ENCODE results near the gene VPREB1.
A peak's percentile ranks its signal among the peaks of the same experiment; 100 is the strongest.
"Not testable (repeated sequence)": the region's sequence is repeated elsewhere in the genome, so short reads cannot be mapped to it uniquely, and the experiment has no call there.

The VPREB1 gene

GRCh38 chr22:22245935-22246525 lies 1.4 kb downstream of the VPREB1 start:
- DNase-seq (ENCODE audit: low read depth) = no peak

DNA sequence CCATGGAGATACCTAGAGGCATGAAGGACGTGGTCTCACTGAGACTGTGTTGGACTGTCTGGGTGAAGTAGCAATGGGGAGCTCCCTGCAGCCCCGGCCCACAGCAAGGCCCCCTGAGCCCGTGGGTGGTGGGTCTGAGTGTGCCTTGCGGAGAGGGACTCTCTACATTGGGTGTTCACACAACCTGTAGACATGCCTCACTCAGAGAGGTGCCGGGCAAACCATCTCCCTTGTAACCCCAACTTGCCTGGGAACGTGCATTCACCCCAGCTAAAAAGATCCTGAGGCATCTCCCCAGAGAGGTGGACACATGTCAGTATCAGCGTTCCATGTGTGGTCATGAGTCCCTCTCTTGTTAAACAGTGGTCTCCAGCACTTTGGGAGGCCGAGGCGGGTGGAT lies 2.1 kb downstream of the VPREB1 start:
- no peak for DNase-seq (ENCODE audit: low read depth)

DNA sequence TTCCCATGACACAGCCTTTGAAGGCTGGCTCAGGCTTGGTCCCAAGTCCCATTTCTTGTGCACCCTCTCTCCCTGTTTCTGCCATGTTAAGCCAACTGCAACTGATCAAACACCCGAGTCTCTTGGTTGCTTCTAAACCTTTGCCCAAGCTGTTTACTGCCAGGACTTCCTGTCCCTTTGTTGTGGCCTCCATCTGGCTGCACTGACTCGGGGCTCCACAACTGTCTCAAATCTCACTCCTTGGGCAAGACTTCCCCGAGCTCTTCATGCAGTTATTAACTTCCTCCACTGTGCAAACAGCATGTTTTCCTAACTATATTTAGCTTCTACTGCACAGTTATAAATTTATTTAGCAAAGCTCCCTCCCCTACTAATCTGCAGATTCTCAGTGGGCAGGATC lies 4.3 kb downstream of the VPREB1 start:
- no peak for DNase-seq (ENCODE audit: low read depth)

- DNase-seq (ENCODE audit: low read depth) = not testable (repeated sequence)
Observed at GRCh38 chr22:22250651-22251050, 6.1 kb downstream of the VPREB1 start.

GRCh38 chr22:22256133-22256532 lies 11.5 kb downstream of the VPREB1 start:
- DNase-seq (ENCODE audit: low read depth) = not testable (repeated sequence)

DNA sequence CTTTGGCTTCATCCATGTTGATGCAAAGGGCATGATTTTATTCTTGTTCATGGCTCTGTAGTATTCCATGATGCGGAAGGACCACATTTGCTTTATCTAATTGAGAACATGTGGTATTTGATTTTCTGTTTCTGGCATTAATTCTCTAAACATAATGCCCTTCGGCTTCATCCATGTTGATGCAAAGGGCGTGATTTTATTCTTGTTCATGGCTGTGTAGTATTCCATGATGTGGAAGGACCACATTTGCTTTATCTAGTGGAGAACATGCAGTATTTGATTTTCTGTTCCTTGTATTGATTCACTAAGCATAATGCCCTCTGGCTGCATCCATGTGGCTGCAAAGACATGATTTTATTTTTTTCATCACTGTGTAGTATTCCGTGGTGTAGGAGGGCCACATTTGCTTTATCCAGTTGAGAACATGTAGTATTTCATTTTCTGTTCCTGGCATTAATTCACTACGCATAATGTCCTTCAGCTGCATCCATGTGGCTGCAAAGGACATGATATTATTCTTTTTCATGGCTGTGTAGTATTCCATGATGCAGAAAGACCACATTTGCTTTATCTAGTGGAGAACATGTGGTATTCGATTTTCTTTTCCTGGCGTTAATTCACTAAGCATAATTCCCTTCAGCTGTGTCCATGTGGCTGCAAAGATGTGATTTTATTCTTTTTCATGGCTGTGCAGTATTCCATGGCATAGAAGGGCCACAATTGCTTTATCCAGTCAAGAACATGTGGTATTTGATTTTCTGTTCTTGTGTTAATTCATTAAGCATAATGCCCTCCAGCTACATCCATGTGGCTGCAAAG lies 14.2 kb downstream of the VPREB1 start:
- DNase-seq (ENCODE audit: low read depth) = not testable (repeated sequence)

DNA sequence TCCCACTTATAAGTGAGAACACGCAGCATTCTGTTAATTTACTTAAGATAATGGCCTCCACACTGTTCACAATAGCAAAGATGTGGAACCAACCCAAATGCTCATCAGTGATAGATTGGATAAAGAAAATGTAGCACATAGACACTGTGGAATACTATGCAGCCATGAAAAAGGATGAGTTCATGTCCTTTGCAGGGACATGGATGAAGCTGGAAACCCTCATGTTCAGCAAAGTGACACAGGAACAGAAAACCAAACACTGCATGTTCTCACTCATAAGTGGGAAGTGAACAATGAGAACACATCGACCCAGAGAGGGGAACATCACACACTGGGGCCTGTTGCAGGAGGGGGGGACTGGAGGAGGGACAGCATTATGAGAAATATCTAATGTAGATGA lies 15.6 kb downstream of the VPREB1 start:
- DNase-seq (ENCODE audit: low read depth) = not testable (repeated sequence)

- DNase-seq (ENCODE audit: low read depth) = not testable (repeated sequence)
Observed at GRCh38 chr22:22260586-22260985, 16.0 kb downstream of the VPREB1 start.

GRCh38 chr22:22262332-22263074 lies 17.9 kb downstream of the VPREB1 start:
- DNase-seq (ENCODE audit: low read depth) = peak; percentile 68

DNA sequence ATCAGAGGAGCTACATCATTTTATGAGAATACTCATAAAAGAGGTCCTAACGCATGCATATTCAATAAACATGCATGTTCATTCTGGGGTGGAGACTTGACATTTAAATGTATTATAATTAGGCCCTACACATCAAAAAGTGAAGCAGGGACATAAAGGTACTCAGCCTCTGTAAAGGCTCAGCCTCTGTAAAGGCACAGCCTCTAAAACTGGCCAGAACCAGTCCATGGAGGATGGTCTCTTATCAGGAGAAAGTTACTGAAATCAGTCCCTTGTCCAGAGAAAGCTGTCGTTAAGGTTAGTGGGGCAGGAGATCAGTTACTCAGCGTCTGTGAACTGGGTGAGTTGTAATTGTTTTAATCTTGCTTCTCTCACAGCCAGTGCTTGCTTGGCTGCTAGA lies 19.2 kb downstream of the VPREB1 start:
- not testable (repeated sequence) for DNase-seq (ENCODE audit: low read depth)

GRCh38 chr22:22270036-22270676 lies 25.6 kb downstream of the VPREB1 start:
- DNase-seq (ENCODE audit: low read depth) = not testable (repeated sequence)

DNA sequence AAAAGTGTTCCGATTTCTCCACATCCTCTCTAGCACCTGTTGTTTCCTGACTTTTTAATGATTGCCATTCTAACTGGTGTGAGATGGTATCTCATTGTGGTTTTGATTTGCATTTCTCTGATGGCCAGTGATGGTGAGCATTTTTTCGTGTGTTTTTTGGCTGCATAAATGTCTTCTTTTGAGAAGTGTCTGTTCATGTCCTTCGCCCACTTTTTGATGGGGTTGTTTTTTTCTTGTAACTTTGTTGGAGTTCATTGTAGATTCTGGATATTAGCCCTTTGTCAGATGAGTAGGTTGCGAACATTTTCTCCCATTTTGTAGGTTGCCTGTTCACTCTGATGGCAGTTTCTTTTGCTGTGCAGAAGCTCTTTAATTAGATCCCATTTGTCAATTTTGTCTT lies 32.8 kb downstream of the VPREB1 start:
- DNase-seq (ENCODE audit: low read depth) = not testable (repeated sequence)

DNA sequence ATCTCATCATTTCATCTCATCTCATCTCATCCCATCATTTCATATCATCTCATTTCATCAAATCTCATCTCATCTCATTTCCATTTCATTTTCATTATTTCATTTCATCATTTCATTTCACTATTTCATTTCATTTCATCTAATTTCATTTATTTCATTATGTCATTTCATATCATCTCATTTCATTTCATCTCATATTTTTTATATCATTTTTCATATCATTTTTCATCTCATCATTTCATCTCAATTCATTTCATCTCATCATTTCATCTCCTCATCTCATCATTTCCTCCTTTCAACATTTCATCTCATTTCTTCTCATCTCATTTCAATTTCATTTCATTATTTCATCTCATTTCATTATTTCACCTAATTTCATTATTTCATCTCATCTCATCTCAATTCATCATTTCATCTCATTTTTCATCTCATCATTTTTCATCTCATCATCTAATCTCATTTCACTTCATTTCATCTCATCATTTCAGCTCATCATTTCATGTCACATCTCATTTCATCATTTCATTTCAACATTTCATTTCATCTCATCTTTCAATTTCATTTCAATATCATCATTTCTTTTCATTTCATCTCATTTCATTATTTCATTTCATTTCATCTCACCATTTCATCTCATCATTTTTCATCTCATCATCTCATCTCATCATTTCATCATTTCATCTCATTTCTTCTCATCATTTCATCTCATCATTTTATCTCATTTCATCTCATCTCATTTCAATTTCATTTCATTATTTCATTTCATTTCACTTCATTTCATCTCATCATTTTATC lies 40.6 kb downstream of the VPREB1 start:
- DNase-seq (ENCODE audit: low read depth) = not testable (repeated sequence)

- not testable (repeated sequence) for DNase-seq (ENCODE audit: low read depth)
Observed at GRCh38 chr22:22286390-22287105, 42.0 kb downstream of the VPREB1 start.

GRCh38 chr22:22287106-22287626 lies 42.6 kb downstream of the VPREB1 start:
- not testable (repeated sequence) for DNase-seq (ENCODE audit: low read depth)

- DNase-seq (ENCODE audit: low read depth) = not testable (repeated sequence)
Observed at GRCh38 chr22:22289666-22290065, 45.1 kb downstream of the VPREB1 start.

GRCh38 chr22:22291129-22291806 lies 46.7 kb downstream of the VPREB1 start:
- DNase-seq (ENCODE audit: low read depth) = not testable (repeated sequence)

DNA sequence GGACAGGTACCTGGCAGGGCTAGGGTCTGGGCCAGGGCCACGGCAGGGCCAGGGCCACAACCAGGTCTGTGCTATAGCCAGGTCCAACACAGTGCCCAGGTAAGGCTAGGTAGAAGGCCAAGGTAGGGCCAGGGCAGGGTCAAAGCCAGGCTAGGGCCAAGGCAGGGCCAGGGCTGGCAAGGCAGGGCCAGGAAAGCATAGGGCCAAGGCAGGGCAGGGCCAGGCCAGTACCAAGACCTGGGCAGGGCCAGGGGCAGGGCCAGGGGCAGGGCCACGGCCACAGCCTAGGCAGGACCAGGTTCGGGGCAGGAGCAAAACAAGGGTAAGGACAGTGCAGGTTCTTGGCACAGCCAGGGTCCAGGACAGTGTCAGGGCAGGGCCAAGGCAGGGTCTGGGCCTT lies 48.1 kb downstream of the VPREB1 start:
- not testable (repeated sequence) for DNase-seq (ENCODE audit: low read depth)

GRCh38 chr22:22293436-22293835 lies 48.9 kb downstream of the VPREB1 start:
- not testable (repeated sequence) for DNase-seq (ENCODE audit: low read depth)

DNA sequence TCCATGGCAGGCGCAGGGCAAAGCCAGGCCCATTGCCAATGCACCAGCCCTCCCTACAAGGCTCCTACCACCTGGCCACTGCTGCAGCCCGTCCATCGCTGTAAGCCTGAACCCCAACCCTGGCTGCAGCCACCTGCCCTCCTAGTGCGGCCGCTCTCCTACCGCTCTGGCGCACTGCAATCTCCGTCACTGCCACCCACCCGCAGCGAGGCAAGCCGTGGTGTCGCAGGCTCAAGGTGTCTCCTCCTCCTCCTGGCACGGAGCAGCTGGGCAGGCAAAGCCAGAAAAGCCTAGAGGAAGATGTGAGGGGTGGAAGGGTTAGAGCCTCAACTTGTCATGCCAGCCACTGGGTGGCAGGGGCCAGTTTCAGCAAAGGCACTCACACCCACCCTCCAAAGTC lies 50.1 kb downstream of the VPREB1 start:
- not testable (repeated sequence) for DNase-seq (ENCODE audit: low read depth)

Data from EH (cell line).